Thyroid gland (tissue), 4 donors: ENCODE data around the gene OR8A1. TPM values are rescaled to one million over a fixed set of nuclear protein-coding genes. Genes with fewer than 3 reads are reported as not detected.
"Not testable (repeated sequence)": the region's sequence is repeated elsewhere in the genome, so short reads cannot be mapped to it uniquely, and the experiment has no call there.

ENCODE experiments used
- DNase-seq, 2 donors: peaks; one replicate each; pipeline ENCODE4 v3.0.0-alpha.2; 2019
- H3K27ac ChIP-seq, 3 donors: fragments of 200-600 bp; sonication (generic); 1 replicate in 2 of 3; 2 replicates in 1 of 3; pipeline ENCODE4 v1.5.1; 2016 to 2019; ENCODE audit warnings: mild to moderate bottlenecking in 1 of 3, moderate library complexity in 1 of 3
- H3K27me3 ChIP-seq: fragments of 200-600 bp; sonication (generic); one replicate; pipeline ENCODE4 v1.5.1; 2019
- H3K36me3 ChIP-seq, 2 donors: fragments of 200-600 bp; sonication (generic); one replicate each; pipeline ENCODE4 v1.5.1; 2016 to 2019
- H3K4me1 ChIP-seq, 2 donors: fragments of 200-600 bp; sonication (generic); one replicate each; pipeline ENCODE4 v1.5.1; 2017 to 2019
- H3K4me3 ChIP-seq, 3 donors: fragments of 200-600 bp; sonication (generic); replicated peaks in 1 of 3; 1 replicate in 2 of 3; 2 replicates in 1 of 3; pipeline ENCODE4 v1.5.1; 2016; ENCODE audit warnings: mild to moderate bottlenecking in 1 of 3
- H3K9me3 ChIP-seq: fragments of 200-600 bp; sonication (generic); one replicate; pipeline ENCODE4 v1.5.1; 2017
- CTCF ChIP-seq, 6 experiments: fragments of 200-600 bp in 3 of 6; fragments of 450-650 bp in 3 of 6; sonication (generic) in 3 of 6; IDR thresholded peaks; one replicate each; pipeline ENCODE4 v1.5.1; 2016 to 2019; ENCODE audit warnings: antibody characterized with exemption in 6 of 6, mild to moderate bottlenecking in 2 of 6, inconsistent platforms in 1 of 6, moderate library complexity in 1 of 6
- POLR2A ChIP-seq, 2 donors: fragments of 450-650 bp; IDR thresholded peaks; one replicate each; pipeline ENCODE4 v1.6.1; 2017; ENCODE audit warnings: antibody characterized with exemption in 2 of 2, mild to moderate bottlenecking in 2 of 2, moderate library complexity in 1 of 2
- WGBS, 2 donors: methylation state at CpG; one replicate each; pipeline ENCODE4 v1.1.5; 2017; 5-methylcytosine and 5-hydroxymethylcytosine counted together
- intact Hi-C: fragments of 100-400 bp; cut with DNase I; formaldehyde crosslinking; loops from one replicate; pipeline ENCODE4 v1.15.1; 2023
- total RNA-seq, 4 donors: library from RNA; depleted of rRNA; stranded (reverse); fragments of >200 nt; gene quantifications; one replicate each; pipeline ENCODE4 v1.2.3, GENCODE V29; 2016

OR8A1 gene
- total RNA-seq, 4 donors from 2014 or later: not detected

- Histone ChIP-seq H3K27ac (no peak overlapping the region), H3K36me3 (no peaks in the 10 kb centered on the region), H3K4me1 (no peaks in the 10 kb centered on the region), H3K9me3 (no peaks in the 10 kb centered on the region), H3K27me3 (no peaks in the 10 kb centered on the region), H3K4me3 (no peak overlapping the region)
- intact Hi-C loops: no loop called here
- no peak for DNase-seq
- WGBS, 2 donors: 66 to 77% methylated on average over 5 of the region's 5 CpGs
- TF ChIP-seq POLR2A (IDR thresholded peaks at IDR 0.05) (no peak), CTCF (IDR thresholded peaks at IDR 0.05) (no peak)
Observed at GRCh38 chr11:124600621-124601320, 31.0 kb downstream of the OR8A1 start.

- intact Hi-C loops: no loop called here
- 92 to 99% methylated on average over 3 of the region's 3 CpGs for WGBS, 2 donors
Observed at GRCh38 chr11:124602193-124602592, 32.4 kb downstream of the OR8A1 start.

GRCh38 chr11:124602723-124603122 lies 32.9 kb downstream of the OR8A1 start:
- H3K4me3 ChIP-seq, intact Hi-C loops, H3K36me3 ChIP-seq, H3K9me3 ChIP-seq, H3K27me3 ChIP-seq, DNase-seq, H3K4me1 ChIP-seq, H3K27ac ChIP-seq: not testable (repeated sequence)
- 82 to 86% methylated on average over 3 of the region's 3 CpGs for WGBS, 2 donors

More at GRCh38 chr11:124602193-124602592, 32.4 kb downstream of the OR8A1 start:
- no peaks in the 10 kb centered on the region for H3K4me1 ChIP-seq
- H3K27ac ChIP-seq: no peak overlapping the region
- TF ChIP-seq CTCF (IDR thresholded peaks at IDR 0.05) (no peak), POLR2A (IDR thresholded peaks at IDR 0.05) (no peak)
- no peaks in the 10 kb centered on the region for H3K36me3 ChIP-seq
- no peak for DNase-seq
- H3K27me3 ChIP-seq: no peaks in the 10 kb centered on the region
- H3K4me3 ChIP-seq: no peak overlapping the region
- no peaks in the 10 kb centered on the region for H3K9me3 ChIP-seq

GRCh38 chr11:124605719-124606118 lies 35.9 kb downstream of the OR8A1 start:
- H3K4me3 ChIP-seq: no peak overlapping the region
- 79 to 83% methylated on average over 3 of the region's 3 CpGs for WGBS, 2 donors
- intact Hi-C loops: no loop called here
- H3K4me1 ChIP-seq: no peaks in the 10 kb centered on the region
- TF ChIP-seq CTCF (IDR thresholded peaks at IDR 0.05) (no peak), POLR2A (IDR thresholded peaks at IDR 0.05) (no peak)
- no peak overlapping the region for H3K27ac ChIP-seq
- no peak for DNase-seq
- H3K27me3 ChIP-seq: no peaks in the 10 kb centered on the region
- no peaks in the 10 kb centered on the region for H3K36me3 ChIP-seq
- no peaks in the 10 kb centered on the region for H3K9me3 ChIP-seq

GRCh38 chr11:124608147-124608546 lies 38.4 kb downstream of the OR8A1 start:
- Histone ChIP-seq H3K4me3 (no peak overlapping the region), H3K27ac (no peak overlapping the region), H3K4me1 (no peaks in the 10 kb centered on the region), H3K36me3 (no peaks in the 10 kb centered on the region), H3K27me3 (no peaks in the 10 kb centered on the region), H3K9me3 (no peaks in the 10 kb centered on the region)
- TF ChIP-seq POLR2A (IDR thresholded peaks at IDR 0.05) (no peak), CTCF (IDR thresholded peaks at IDR 0.05) (no peak)
- intact Hi-C loops: no loop called here
- DNase-seq: no peak
